NCI-H2196 treated with DMSO at 0.1 percent for 48 hours (cell line): ENCODE measurements around the gene C1RL.

ENCODE experiments used
- DNase-seq: peaks from one replicate; lab custom pipeline; 2025; ENCODE audit not compliant: unreplicated experiment; lab: John Stamatoyannopoulos, UW

C1RL gene

DNA sequence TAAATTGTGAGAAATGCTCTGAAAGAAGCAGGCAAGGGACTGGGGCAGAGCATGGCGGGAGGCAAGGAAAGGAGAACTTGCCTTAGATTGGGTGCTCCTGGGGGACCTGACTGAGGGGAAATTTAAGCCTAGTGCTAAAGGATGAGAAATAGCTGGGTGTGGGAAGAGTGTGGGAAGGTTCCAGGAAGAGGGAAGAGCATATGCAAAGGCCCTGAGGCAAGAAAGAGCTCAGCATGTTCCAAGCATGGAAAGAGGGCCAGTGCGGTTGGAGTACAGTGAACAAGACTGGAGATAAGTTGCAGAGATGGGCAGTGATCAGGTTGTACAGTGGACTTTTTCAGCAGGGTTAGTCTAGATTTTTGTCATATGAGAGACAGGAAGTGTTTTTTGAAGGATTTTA lies 30.2 kb upstream of the C1RL start:
- no peak for DNase-seq

GRCh38 chr12:7137908-7138307 lies 28.9 kb upstream of the C1RL start:
- DNase-seq: no peak

DNA sequence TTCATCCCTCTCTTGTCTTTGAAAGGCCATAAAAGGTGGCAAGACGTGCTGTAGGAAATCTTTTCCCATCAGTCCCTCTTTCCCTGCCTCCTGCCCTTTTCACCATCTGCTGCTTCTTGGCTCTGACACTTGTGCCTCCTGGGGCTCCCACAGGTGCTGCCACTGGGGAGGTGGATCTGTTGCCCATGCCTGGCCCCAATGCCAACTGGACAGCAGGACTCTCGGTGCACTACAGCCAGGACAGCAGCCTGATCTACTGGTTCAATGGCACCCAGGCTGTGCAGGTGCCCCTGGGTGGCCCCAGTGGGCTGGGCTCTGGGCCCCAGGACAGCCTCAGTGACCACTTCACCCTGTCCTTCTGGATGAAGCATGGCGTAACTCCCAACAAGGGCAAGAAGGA lies 27.7 kb upstream of the C1RL start:
- DNase-seq: no peak

GRCh38 chr12:7136071-7136470 lies 27.1 kb upstream of the C1RL start:
- no peak for DNase-seq

DNA sequence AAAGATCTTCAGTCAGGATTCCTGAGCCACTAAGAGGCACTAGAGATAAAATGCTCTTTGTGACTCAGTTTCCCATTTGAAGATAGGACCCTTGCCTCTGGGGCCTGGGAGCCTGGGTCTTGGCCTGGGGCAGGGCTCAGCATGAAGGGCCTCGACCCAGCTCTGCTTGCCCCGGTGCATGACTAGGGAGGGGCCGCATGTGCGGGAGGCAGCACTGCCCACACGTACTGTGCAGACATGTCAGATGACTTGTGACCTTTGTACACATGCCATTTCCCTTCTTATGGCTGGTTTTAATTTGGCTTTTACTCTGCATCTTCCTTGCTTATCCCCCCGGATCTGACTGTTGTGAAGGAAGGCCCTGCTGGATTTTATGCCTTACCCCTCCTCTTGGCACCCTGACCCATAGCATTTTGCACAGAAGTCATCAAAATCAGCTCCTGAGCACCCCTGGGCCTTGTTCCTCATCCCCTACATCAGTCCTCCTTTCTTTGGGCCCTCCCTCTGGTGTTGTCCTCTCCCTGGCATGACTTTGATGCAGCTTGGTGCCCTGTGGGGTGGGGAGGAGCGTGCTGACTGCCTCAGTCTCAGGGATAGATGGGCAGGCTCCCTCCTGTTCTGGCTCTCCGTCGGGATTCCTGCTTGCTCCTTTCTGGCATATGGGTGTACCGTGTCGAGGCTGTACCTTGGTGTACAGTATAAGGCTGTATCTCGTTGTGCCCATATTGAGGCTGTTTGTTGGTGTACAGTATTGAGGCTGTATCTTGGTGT lies 25.6 kb upstream of the C1RL start:
- no peak for DNase-seq

DNA sequence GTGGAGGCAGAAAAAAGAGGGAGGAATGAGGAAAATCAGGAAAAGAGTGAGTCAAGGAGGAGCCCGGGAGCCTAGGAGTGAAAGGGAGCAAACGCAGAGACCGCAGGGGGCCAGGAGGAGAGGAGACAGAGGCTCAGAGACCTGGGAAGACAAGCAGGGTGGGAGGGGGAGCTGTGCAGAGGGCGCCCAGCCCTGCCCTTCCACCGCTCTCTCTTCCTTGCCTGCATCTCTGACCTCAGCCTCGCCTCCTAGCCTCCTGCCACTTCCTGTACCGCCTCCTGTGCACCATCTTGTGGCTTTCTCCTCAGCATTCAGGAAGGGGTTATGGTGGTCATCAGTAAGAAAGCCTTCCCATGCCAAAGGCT lies 22.5 kb upstream of the C1RL start:
- no peak for DNase-seq

GRCh38 chr12:7130701-7131501 lies 21.9 kb upstream of the C1RL start:
- DNase-seq: no peak

DNA sequence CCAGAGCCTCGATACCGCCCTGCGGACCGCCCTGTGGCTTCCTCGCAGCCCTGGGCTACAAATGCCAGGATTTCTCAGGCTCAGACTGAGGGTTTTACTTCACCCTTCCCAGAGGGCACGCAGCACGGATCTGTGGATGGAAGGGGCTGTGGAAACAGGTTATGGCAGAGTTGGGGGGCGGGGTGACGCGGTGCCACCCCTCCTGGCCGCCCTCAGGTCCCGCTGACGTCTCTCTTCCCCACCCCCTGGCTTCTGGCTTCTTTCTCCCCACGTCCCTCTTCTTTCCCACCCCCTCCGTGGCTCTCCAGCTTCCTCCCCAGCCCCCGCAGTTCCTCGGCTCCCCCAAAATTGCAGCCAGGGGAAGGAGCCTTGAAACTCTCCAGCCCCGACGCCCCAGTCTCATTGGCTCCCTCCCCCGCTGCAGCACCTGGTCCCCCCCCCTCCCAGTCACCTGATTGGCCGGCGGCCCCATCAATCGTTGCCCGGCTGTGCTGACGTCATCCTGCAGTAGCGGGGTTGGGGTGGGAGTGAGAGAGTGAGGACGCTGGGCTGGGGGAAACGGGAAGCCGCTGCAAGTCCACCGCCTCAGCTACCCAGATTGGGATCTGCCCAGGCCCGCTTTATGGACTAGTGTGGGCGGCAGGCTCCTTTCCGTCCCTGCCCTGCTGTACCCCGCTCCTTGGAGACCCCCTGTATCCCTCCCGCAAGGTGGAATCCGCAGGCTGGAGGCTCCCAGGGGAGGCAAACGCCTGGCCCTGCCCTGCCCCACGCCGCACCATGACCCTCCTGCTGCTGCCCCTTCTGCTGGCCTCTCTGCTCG lies 21.1 kb upstream of the C1RL start, which contains the start of gene CLSTN3:
Gene CLSTN3 (plus strand): TSS at position 500 of the 820 bp plus-strand sequence. CDS start 278 bp downstream, at position 778.
- no peak for DNase-seq

GRCh38 chr12:7129287-7129871 lies 20.4 kb upstream of the C1RL start:
- DNase-seq: no peak

DNA sequence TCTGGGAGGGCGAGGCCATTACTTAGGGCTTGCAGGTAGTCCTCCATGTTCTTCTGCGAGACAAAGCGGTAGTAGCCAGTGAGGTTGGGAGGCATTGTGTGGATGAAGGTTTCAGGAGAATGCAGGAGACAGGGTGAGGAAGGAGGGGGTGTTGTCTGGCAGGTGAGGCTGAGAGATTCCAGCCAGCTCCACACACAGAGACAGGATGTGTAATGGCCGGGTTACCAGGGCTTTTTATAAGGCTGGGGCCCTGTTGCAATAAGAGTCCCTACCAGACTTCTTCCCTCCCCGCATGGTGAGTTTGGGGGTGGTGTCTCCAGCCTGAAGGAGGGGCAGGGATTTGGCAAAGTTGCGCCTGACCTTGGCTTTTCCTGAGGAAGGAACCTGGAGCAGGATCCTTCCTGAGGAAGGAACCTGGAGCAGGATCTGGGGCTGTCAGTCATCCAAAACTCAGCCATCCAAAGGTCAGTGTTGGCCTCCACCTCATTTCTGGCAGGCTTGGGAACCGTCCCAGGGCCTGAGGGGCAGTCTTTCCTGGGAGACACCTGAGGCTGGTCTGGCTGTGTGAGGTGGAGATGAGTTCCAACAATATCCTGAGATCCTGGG lies 19.8 kb upstream of the C1RL start, which contains the start of gene RBP5:
Gene RBP5 (minus strand): TSS at position 209 of the 606 bp plus-strand sequence. CDS start 114 bp downstream, at position 95.
- no peak for DNase-seq

DNA sequence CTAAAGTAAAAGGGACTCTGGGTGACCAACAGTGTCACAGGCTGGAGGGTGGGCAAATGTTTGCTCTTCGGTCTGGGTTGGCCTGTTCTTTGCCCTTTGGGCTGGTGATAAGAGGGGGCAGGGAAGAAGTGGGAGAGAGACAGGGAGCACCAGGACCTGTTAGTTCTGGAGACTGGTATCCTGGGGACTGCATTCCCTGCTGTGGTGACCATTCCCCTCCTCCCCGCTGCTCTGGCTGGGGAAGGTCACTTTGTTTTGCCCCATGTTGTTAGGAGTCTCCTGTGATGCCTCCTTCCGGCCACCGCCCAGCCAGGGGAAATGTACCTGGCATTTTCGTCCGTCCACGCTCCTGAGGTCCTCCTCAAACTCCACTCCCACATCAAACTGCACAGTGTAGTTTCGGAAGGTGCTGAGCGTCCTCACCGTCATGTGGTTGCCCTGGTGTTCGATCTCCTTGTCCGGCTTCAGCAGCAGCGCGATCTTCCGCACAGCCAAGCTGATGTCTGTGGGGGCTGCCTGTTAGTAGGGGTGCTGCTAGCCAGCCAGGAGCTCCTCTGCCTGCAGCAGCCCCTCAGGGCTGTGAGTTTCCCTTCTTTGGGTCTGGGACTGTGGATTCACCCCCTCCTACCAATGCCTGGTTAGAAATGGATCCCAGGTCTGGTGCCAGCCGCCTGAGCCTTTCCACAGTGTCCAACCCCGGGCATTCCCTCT lies 19.1 kb upstream of the C1RL start:
- DNase-seq: no peak

- no peak for DNase-seq
These were observed 16.7 kb upstream of the C1RL start for GRCh38 chr12:7125632-7126227.

DNA sequence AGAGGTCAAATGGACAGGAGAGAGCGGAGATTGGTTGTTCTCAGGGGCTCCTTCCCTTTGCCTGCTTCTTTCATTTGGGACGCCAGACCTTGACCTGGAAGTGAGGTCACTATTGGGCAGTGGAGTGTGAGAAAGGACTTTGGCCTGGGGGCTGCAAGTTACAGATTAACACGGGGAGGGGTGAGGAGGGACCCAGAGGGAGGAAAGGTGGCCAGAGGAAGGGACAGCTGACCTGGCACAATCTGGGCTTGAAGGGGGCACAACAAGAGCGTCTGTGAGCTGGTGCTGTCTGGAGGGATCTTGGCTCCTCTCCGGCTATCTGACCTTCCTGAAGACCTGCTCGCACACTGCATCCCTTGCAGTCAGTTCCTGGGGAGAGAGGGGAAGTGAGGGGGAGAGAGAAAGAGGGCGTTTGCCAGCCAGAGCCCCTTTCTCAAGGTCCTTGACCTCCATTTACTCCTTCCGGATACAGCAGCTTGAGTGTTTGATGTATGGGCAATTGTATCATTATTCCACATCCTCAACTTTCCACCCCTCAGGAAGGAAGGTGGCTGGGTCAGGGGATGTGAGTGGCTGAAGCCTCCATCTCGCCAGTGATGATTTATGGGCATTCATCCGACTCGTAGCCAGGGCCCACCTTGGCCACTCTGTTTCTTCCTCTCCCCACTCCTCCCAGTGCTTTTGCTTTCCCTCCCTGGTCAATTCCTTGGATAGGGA lies 14.9 kb upstream of the C1RL start:
- DNase-seq: no peak

GRCh38 chr12:7122811-7123769 lies 14.1 kb upstream of the C1RL start:
- DNase-seq: no peak

DNA sequence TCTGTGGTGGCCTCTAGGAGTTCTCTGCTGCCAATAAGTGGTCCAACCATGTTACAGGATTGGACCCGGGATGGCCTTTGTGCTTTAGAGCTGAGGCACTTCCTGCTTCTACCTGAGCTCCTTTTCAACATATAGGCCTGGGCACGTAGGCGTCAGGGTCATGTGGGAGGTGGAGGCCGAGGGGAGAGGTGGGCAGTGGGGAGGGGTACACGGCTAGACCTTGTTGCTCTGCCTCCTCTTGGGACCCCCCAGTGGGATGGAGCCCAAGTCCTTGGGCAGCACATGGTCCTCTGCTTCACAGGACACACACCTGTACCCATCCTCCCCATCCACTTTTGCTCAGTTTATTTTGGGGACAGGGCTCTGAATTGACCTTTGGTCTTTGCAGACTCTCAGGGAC lies 12.3 kb upstream of the C1RL start:
- DNase-seq: no peak

DNA sequence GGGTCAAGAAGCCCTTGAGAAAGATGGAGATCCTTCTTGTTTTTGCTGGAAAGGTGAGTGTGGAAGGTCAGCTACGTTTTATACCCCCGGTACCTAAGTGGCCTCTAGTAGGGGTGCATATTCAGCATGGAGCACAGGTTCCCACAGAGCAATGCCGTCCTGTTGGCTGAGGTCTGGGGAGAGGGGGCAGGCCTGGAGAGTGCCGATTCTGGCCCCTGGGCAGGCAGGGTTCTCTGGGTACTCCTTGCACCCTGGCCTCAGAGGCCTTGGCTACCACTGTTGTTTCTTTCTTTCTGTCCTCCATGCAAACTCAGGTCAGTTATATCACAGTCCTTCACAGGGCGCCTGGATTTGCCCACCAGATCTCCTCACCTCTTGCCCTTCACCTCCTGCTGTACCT lies 11.2 kb upstream of the C1RL start:
- no peak for DNase-seq

- no peak for DNase-seq
These were observed 9.9 kb upstream of the C1RL start for GRCh38 chr12:7118881-7119280.

GRCh38 chr12:7117670-7118069 lies 8.7 kb upstream of the C1RL start:
- DNase-seq: no peak
